ENCODE measurements around the gene EFCC1. TPM values are rescaled to one million over a fixed set of nuclear protein-coding genes. Genes with fewer than 3 reads are reported as not detected.

The EFCC1 gene
- total and polyA plus RNA-seq, 2 of the 8 experiments (the other 6 are each of a cell fraction or from before 2014, with no cell fraction given), result 0.14 to 0.37 TPM

GRCh38 chr3:129082026-129082425, 80.9 kb downstream of the EFCC1 start:
- H2BK20ac ChIP-seq (ENCODE audit: low read length), result no peak overlapping the region
- no peak overlapping the region for H4K5ac ChIP-seq (ENCODE audit: insufficient read length, low read depth, low read length)
- H3K79me2 ChIP-seq (ENCODE audit: control insufficient read depth in 1 of 2, insufficient read depth in 2 of 2, low read length in 2 of 2), result no peaks in the 10 kb centered on the region
- no peaks in the 10 kb centered on the region for H3K79me1 ChIP-seq (ENCODE audit: low read depth, low read length)
- H3K4ac ChIP-seq (replicated peaks; ENCODE audit: insufficient read length, low read depth, low read length), result no peak overlapping the region
- no peak overlapping the region for H3K14ac ChIP-seq (ENCODE audit: insufficient read length)
- no peak overlapping the region for H3K23ac ChIP-seq (ENCODE audit: insufficient read length)
- H4K8ac ChIP-seq (ENCODE audit: extremely low read depth, insufficient read depth, low read length), result 0 out of 2 replicates have a peak overlapping the region, but pooled peaks have one; percentile 20
- no peak overlapping the region for H2BK120ac ChIP-seq (replicated peaks; ENCODE audit: low read depth, low read length)
- WGBS, 2 experiments (ENCODE audit: extremely low coverage in 1 of 2, insufficient coverage in 1 of 2, insufficient read length in 1 of 2, insufficient replicate concordance in 2 of 2, low coverage in 1 of 2, low lambda C conversion rate in 2 of 2, missing lambda C conversion rate in 1 of 2), result 87% methylated on average over 8 of the region's 9 CpGs; no CpG with 5 or more reads in 1 of the 2 experiments
- H2BK15ac ChIP-seq (ENCODE audit: low read length), result no peak overlapping the region
- no peak overlapping the region for H3K9ac ChIP-seq (replicated peaks in 1 of 4; ENCODE audit: extremely low read depth in 1 of 4, low read depth in 3 of 4, low read length in 3 of 4)
- H3K27ac ChIP-seq (ENCODE audit: low read depth, low read length), result no peak overlapping the region
- CTCF ChIA-PET (ENCODE audit: partially characterized antibody), result interaction anchor here (1.2 to 2.1 kb wide), 3 partner anchors 8 to 112 kb away, joined by 3 to 11 read pairs (median 4); no protein-coding TSS in a partner anchor
- no peak overlapping the region for H2BK12ac ChIP-seq (ENCODE audit: low read depth, low read length)
- H3K4me3 ChIP-seq (ENCODE audit: extremely low read depth in 1 of 4, insufficient read depth in 2 of 4, low read depth in 3 of 4, low read length in 4 of 4), result no peak overlapping the region
- POLR2A ChIA-PET (ENCODE audit: partially characterized antibody), result no interaction called here
- no peak overlapping the region for H3K18ac ChIP-seq (ENCODE audit: extremely low read depth, low read length)
- H4K91ac ChIP-seq (replicated peaks; ENCODE audit: insufficient read length, low read length), result no peak overlapping the region
- no peaks in the 10 kb centered on the region for H3K36me3 ChIP-seq (ENCODE audit: control insufficient read depth in 2 of 4, insufficient read depth in 4 of 4, low read length in 3 of 4)
- DNase-seq (ENCODE audit: low read depth in 1 of 2, low spot score in 2 of 2) (no peak), FAIRE-seq (no peak)
- no peak for TF ChIP-seq CEBPB (IDR thresholded peaks at IDR 0.05; ENCODE audit: low read depth, low read length)
- TF ChIP-seq MAX (IDR thresholded peaks at IDR 0.05), result no peak
- TF ChIP-seq SP2 (IDR thresholded peaks at IDR 0.05; ENCODE audit: low read length), result no peak
- TF ChIP-seq KDM5A (IDR thresholded peaks at IDR 0.05; ENCODE audit: low read length), result no peak
- no peak for TF ChIP-seq ASH2L (IDR thresholded peaks at IDR 0.05; ENCODE audit: low read length)
- no peak for TF ChIP-seq SIRT6 (IDR thresholded peaks at IDR 0.05; ENCODE audit: low read length)
- no peak overlapping the region for H3K4me2 ChIP-seq (ENCODE audit: insufficient read depth in 1 of 2, low read depth in 2 of 2, low read length in 2 of 2)
- no peaks in the 10 kb centered on the region for H3K9me3 ChIP-seq (ENCODE audit: insufficient read depth in 2 of 2, low read depth in 1 of 2, low read length in 1 of 2)
- H3K56ac ChIP-seq (replicated peaks; ENCODE audit: insufficient read length, low read depth, low read length), result no peak overlapping the region
- H2BK5ac ChIP-seq (ENCODE audit: low read depth, low read length), result no peak overlapping the region
- no peaks in the 10 kb centered on the region for H3K4me1 ChIP-seq (replicated peaks in 1 of 4; ENCODE audit: control insufficient read depth in 3 of 4, insufficient read depth in 4 of 4, low read length in 3 of 4)
- no peaks in the 10 kb centered on the region for H4K20me1 ChIP-seq (replicated peaks in 1 of 2; ENCODE audit: control insufficient read depth in 1 of 2, insufficient read depth in 2 of 2, low read length in 2 of 2)
- H2AK5ac ChIP-seq (ENCODE audit: low read depth, low read length), result no peak overlapping the region
- H2AFZ ChIP-seq (ENCODE audit: low read length), result no peak overlapping the region
- no peaks in the 10 kb centered on the region for H3K23me2 ChIP-seq (ENCODE audit: low read depth, low read length)
- 0 out of 7 replicates have a peak, but pooled peaks cover 0 to 2% (median 0%) of the 10 kb centered on the region in 4 experiments for H3K27me3 ChIP-seq (replicated peaks in 1 of 4; ENCODE audit: control insufficient read depth in 3 of 4, extremely low read depth in 1 of 4, insufficient read depth in 3 of 4, low read length in 3 of 4)
